Caco-2 (cell line): Measurements from ENCODE around the gene CDK17. TPM values are rescaled to one million over a fixed set of nuclear protein-coding genes. Genes with fewer than 3 reads are reported as not detected.
A peak's percentile ranks its signal among the peaks of the same experiment; 100 is the strongest.

ENCODE experiments used
- BruUV-seq: library from RNA; stranded (reverse); fragments of 400-500 nt; replicated peaks from 2 replicates; lab custom pipeline; 2021; lab: Mats Ljungman, UMichigan
- CTCF ChIA-PET: fragments of 300-600 bp; sonication (Branson Sonifier 250); formaldehyde crosslinking; loops from one replicate; lab custom pipeline; 2022; ENCODE audit warnings: antibody characterized with exemption; lab: Charles Lee
- POLR2A ChIA-PET: fragments of 300-600 bp; sonication (Branson Sonifier 250); formaldehyde crosslinking; loops from one replicate; lab custom pipeline; 2022; ENCODE audit warnings: antibody characterized with exemption; lab: Charles Lee
- DNase-seq, 2 experiments: peaks; one replicate each; pipeline versions ENCODE4 v3.0.0 to v3.0.0-alpha.2; 2020 to 2022
- H3K27me3 ChIP-seq: replicated peaks from 2 replicates; pipeline ENCODE4 v1.6.0; 2011; ENCODE audit warnings: low read length; ENCODE audit not compliant: control insufficient read depth, insufficient read depth
- H3K36me3 ChIP-seq: 2 replicates; pipeline ENCODE4 v1.5.1; 2011; ENCODE audit warnings: low read length; ENCODE audit not compliant: control insufficient read depth, insufficient read depth
- H3K4me1 ChIP-seq: fragments of 250-450 bp; sonication (Bioruptor Pico); 2 replicates; pipeline ENCODE4 v1.5.1; 2020; ENCODE audit warnings: mild to moderate bottlenecking
- H3K4me3 ChIP-seq: 2 replicates; pipeline ENCODE4 v1.5.1; 2011; ENCODE audit warnings: low read depth, mild to moderate bottlenecking, control low read depth, low read length
- H3K9me3 ChIP-seq: fragments of 250-450 bp; sonication (Bioruptor Pico); 2 replicates; pipeline ENCODE4 v1.5.1; 2020; ENCODE audit warnings: mild to moderate bottlenecking, moderate library complexity
- H3K27ac Mint-ChIP-seq: one replicate; pipeline ENCODE4 v1.8.0; 2022; ENCODE audit warnings: mixed read lengths; ENCODE audit not compliant: unreplicated experiment
- H3K27me3 Mint-ChIP-seq: one replicate; pipeline ENCODE4 v1.8.0; 2022; ENCODE audit warnings: mixed read lengths; ENCODE audit not compliant: insufficient read depth, unreplicated experiment
- H3K36me3 Mint-ChIP-seq: one replicate; pipeline ENCODE4 v1.8.0; 2022; ENCODE audit warnings: mild to moderate bottlenecking, mixed read lengths; ENCODE audit not compliant: insufficient read depth, unreplicated experiment
- H3K4me1 Mint-ChIP-seq: one replicate; pipeline ENCODE4 v1.8.0; 2022; ENCODE audit warnings: low read depth, mixed read lengths; ENCODE audit not compliant: unreplicated experiment
- H3K4me3 Mint-ChIP-seq: one replicate; pipeline ENCODE4 v1.8.0; 2022; ENCODE audit warnings: mild to moderate bottlenecking, moderate library complexity, mixed read lengths; ENCODE audit not compliant: unreplicated experiment
- H3K9me3 Mint-ChIP-seq: one replicate; pipeline ENCODE4 v1.8.0; 2022; ENCODE audit warnings: mixed read lengths; ENCODE audit not compliant: unreplicated experiment
- intact Hi-C: fragments of 100-400 bp; cut with micrococcal nuclease; formaldehyde crosslinking; loops from one replicate; pipeline ENCODE4 v1.10.0; 2022; ENCODE audit not compliant: unreplicated experiment
- total RNA-seq: library from RNA; stranded (reverse); gene quantifications from 2 replicates; pipeline ENCODE4 v1.2.3, GENCODE V29; 2022
- TF ChIP-seq, protein P1 (sequence below), 2 experiments: fragments of 200-600 bp in 1 of 2; IDR thresholded peaks; 1 replicate in 1 of 2; 2 replicates in 1 of 2; pipeline versions ENCODE4 v1.5.1 to v1.8.0; 2011 to 2022; ENCODE audit warnings: antibody characterized with exemption in 1 of 2, control low read depth in 1 of 2, inconsistent platforms in 1 of 2, low read depth in 1 of 2, low read length in 1 of 2, mild to moderate bottlenecking in 1 of 2, moderate library complexity in 1 of 2; ENCODE audit not compliant: insufficient read depth in 1 of 2, severe bottlenecking in 1 of 2, unreplicated experiment in 1 of 2

The CDK17 gene
- total RNA-seq, 1 experiment from 2014 or later: 11.7 TPM

- no peaks in the 10 kb centered on the region for H3K27me3 Mint-ChIP-seq
- intact Hi-C loops: no loop called here
- TF ChIP-seq, protein P1, sequence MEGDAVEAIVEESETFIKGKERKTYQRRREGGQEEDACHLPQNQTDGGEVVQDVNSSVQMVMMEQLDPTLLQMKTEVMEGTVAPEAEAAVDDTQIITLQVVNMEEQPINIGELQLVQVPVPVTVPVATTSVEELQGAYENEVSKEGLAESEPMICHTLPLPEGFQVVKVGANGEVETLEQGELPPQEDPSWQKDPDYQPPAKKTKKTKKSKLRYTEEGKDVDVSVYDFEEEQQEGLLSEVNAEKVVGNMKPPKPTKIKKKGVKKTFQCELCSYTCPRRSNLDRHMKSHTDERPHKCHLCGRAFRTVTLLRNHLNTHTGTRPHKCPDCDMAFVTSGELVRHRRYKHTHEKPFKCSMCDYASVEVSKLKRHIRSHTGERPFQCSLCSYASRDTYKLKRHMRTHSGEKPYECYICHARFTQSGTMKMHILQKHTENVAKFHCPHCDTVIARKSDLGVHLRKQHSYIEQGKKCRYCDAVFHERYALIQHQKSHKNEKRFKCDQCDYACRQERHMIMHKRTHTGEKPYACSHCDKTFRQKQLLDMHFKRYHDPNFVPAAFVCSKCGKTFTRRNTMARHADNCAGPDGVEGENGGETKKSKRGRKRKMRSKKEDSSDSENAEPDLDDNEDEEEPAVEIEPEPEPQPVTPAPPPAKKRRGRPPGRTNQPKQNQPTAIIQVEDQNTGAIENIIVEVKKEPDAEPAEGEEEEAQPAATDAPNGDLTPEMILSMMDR (IDR thresholded peaks at IDR 0.05; ENCODE audit: insufficient read depth in 1 of 2, low read depth in 1 of 2, low read length in 1 of 2, severe bottlenecking in 1 of 2, unreplicated experiment in 1 of 2): no peak
- no peaks in the 10 kb centered on the region for H3K36me3 ChIP-seq
- H3K4me1 ChIP-seq: no peaks in the 10 kb centered on the region
- ChIA-PET POLR2A (no interaction called here), CTCF (no interaction called here)
- H3K4me3 Mint-ChIP-seq: no peak overlapping the region
- H3K36me3 Mint-ChIP-seq: no peaks in the 10 kb centered on the region
- no peak overlapping the region for H3K27ac Mint-ChIP-seq
- no TSS peak for BruUV-seq
- H3K4me3 ChIP-seq: no peak overlapping the region
- H3K4me1 Mint-ChIP-seq: no peaks in the 10 kb centered on the region
- DNase-seq: no peak
- H3K27me3 ChIP-seq: no peaks in the 10 kb centered on the region
- H3K9me3 Mint-ChIP-seq: no peaks in the 10 kb centered on the region
- H3K9me3 ChIP-seq: no peaks in the 10 kb centered on the region
Observed at GRCh38 chr12:96274331-96274730, 125.9 kb downstream of the CDK17 start.

DNA sequence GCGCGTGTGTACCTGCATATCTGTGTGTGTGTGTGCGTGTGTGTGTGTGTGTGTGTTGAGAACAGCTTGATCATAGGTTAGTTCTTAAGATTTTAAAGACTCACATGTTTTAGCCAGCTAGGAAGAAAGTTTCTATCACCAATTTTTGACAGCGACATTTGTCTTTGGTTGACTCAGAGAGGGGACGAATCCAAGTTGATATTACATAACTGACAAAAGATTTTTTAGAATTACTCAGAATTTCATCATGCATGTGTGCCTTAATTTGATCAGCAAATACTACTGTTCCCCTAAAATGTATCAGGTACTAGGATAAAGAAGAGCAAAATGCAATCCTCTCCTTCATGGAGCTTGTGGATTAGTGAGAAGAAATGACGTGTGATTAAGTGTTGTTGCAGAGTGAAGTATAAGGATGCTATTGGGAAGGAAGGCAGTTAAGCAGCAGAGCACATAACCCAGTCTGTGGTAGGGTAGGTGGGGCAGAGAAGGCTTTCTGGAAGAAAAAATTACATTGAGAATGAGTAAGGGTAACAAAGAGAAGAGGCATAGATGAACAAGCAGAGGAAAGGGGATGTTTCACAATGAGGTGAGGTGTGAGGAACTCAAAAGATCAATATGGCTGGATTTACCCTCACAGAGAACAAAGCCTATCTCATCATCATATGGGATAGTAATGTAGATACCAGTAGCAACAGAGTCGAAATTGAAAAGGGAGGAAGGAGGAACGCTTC, 128.6 kb downstream of the CDK17 start:
- ChIA-PET POLR2A (no interaction called here), CTCF (no interaction called here)
- Mint-ChIP-seq H3K4me3 (no peak overlapping the region), H3K9me3 (no peaks in the 10 kb centered on the region), H3K27ac (peak overlapping the region; percentile 3), H3K27me3 (no peaks in the 10 kb centered on the region), H3K36me3 (no peaks in the 10 kb centered on the region), H3K4me1 (no peaks in the 10 kb centered on the region)
- H3K4me1 ChIP-seq: no peaks in the 10 kb centered on the region
- H3K27me3 ChIP-seq: no peaks in the 10 kb centered on the region
- H3K4me3 ChIP-seq: no peak overlapping the region
- H3K9me3 ChIP-seq: no peaks in the 10 kb centered on the region
- DNase-seq: no peak
- TF ChIP-seq, protein P1 (IDR thresholded peaks at IDR 0.05; ENCODE audit: insufficient read depth in 1 of 2, low read depth in 1 of 2, low read length in 1 of 2, severe bottlenecking in 1 of 2, unreplicated experiment in 1 of 2): no peak
- intact Hi-C loops: no loop called here
- BruUV-seq: no TSS peak
- H3K36me3 ChIP-seq: no peaks in the 10 kb centered on the region

- Histone ChIP-seq H3K36me3 (no peaks in the 10 kb centered on the region), H3K27me3 (no peaks in the 10 kb centered on the region), H3K4me3 (no peak overlapping the region), H3K4me1 (0 out of 2 replicates have a peak, but pooled peaks cover 4% of the 10 kb centered on the region), H3K9me3 (no peaks in the 10 kb centered on the region)
- no TSS peak for BruUV-seq
- Mint-ChIP-seq H3K4me3 (no peak overlapping the region), H3K36me3 (no peaks in the 10 kb centered on the region), H3K27me3 (no peaks in the 10 kb centered on the region), H3K9me3 (no peaks in the 10 kb centered on the region), H3K27ac (no peak overlapping the region), H3K4me1 (peaks cover 11% of the 10 kb centered on the region)
- TF ChIP-seq, protein P1 (IDR thresholded peaks at IDR 0.05; ENCODE audit: insufficient read depth in 1 of 2, low read depth in 1 of 2, low read length in 1 of 2, severe bottlenecking in 1 of 2, unreplicated experiment in 1 of 2): no peak
- ChIA-PET POLR2A (no interaction called here), CTCF (no interaction called here)
- intact Hi-C loops: no loop called here
- DNase-seq: no peak
Observed at GRCh38 chr12:96266238-96266637, 134.0 kb downstream of the CDK17 start.
